ENCODE results near the gene SUPT4H1. TPM values are rescaled to one million over a fixed set of nuclear protein-coding genes. Genes with fewer than 3 reads are reported as not detected.

Gene SUPT4H1
- total RNA-seq, result 38.2 and 44.0 TPM in 2 replicates

GRCh38 chr17:58351831-58352595 is at the start of gene SUPT4H1:
SUPT4H1 (minus strand) TSS chr17:58352201; CDS start chr17:58352135, 66 bp downstream.

GRCh38 chr17:58328195-58329034 is 23.6 kb downstream of the SUPT4H1 start, which contains the start of gene TSPOAP1:
TSPOAP1 (minus strand) TSS chr17:58328795; CDS start chr17:58327920, 875 bp downstream.

Small RNAs within 50 kb of the gene (small RNA-seq; reads per million reads assigned to genes)
- not detected for gene MIR4736

Other genes with a start within 250 kb of the SUPT4H1 start
- not detected in 2 replicates for gene OR4D1, start 203.8 kb downstream of the SUPT4H1 start, total RNA-seq
- gene OR4D2, start 185.2 kb downstream of the SUPT4H1 start, total RNA-seq, result not detected in 2 replicates
- not detected in 2 replicates for gene EPX, start 159.5 kb downstream of the SUPT4H1 start, total RNA-seq
- gene MKS1, start 132.9 kb downstream of the SUPT4H1 start, total RNA-seq, result 11.9 and 12.8 TPM in 2 replicates
- under 0.01 TPM in 1 of 2 replicates, not detected in the other for gene LPO, start 113.6 kb downstream of the SUPT4H1 start, total RNA-seq
- gene MPO, start 71.3 kb downstream of the SUPT4H1 start, total RNA-seq, result 0.11 and 0.26 TPM in 2 replicates
- gene TSPOAP1, start 23.4 kb downstream of the SUPT4H1 start, total RNA-seq, result 0.76 and 2.9 TPM in 2 replicates
- gene RNF43, start 65.3 kb upstream of the SUPT4H1 start, total RNA-seq, result 0.26 TPM in 1 of 2 replicates, not detected in the other
- 0.13 TPM in 1 of 2 replicates, not detected in the other for gene HSF5, start 136.2 kb upstream of the SUPT4H1 start, total RNA-seq
- 36.3 and 36.8 TPM in 2 replicates for gene MTMR4, start 162.4 kb upstream of the SUPT4H1 start, total RNA-seq

Data from articular chondrocyte of knee joint (primary cell).